SK-N-SH (cell line): ENCODE results near the gene NEURL1. TPM values are rescaled to one million over a fixed set of nuclear protein-coding genes. Genes with fewer than 3 reads are reported as not detected.

ENCODE experiments used
- CTCF ChIA-PET: fragments of 300-600, 350-600 bp; formaldehyde crosslinking; extraction: SDS; loops from one replicate; lab custom pipeline; 2021; lab: Yijun Ruan, JAX
- POLR2A ChIA-PET: fragments of 350-600 bp; sonication (Branson Sonifier 250); formaldehyde crosslinking; extraction: SDS; loops from one replicate; lab custom pipeline; 2020; ENCODE audit warnings: antibody characterized with exemption, inconsistent platforms; lab: Yijun Ruan, JAX
- DNase-seq: peaks from one replicate; pipeline ENCODE4 v3.0.0; 2012
- H2AFZ ChIP-seq: fragments of 200-600 bp; sonication (generic); 2 replicates; pipeline ENCODE4 v1.8.1; 2016; ENCODE audit warnings: antibody characterized with exemption, mild to moderate bottlenecking, low read depth
- H3F3A ChIP-seq: fragments of 200-600 bp; sonication (generic); replicated peaks from 2 replicates; pipeline ENCODE3; 2016; ENCODE audit warnings: antibody characterized with exemption, mild to moderate bottlenecking; ENCODE audit not compliant: insufficient read depth
- H3K27ac ChIP-seq, 2 experiments: fragments of 200-500 bp in 1 of 2; fragments of 200-600 bp in 1 of 2; sonication (Bioruptor generic) in 1 of 2; sonication (generic), shearing (Covaris generic) in 1 of 2; 2 replicates each; pipeline versions ENCODE4 v1.5.1 to v1.6.1; 2014 to 2016; ENCODE audit warnings: low read depth in 2 of 2, inconsistent platforms in 1 of 2, low read length in 1 of 2, mild to moderate bottlenecking in 1 of 2, mixed read lengths in 1 of 2
- H3K27me3 ChIP-seq: fragments of 200-600 bp; sonication (generic), shearing (Covaris generic); 2 replicates; pipeline ENCODE4 v1.6.1; 2016; ENCODE audit warnings: mixed run types; ENCODE audit not compliant: insufficient read depth
- H3K36me3 ChIP-seq, 2 experiments: fragments of 200-500 bp in 1 of 2; fragments of 200-600 bp in 1 of 2; sonication (Bioruptor generic) in 1 of 2; sonication (generic) in 1 of 2; replicated peaks in 1 of 2; 2 replicates each; pipeline versions ENCODE3 to v1.5.1; 2014 to 2016; ENCODE audit warnings: low read length in 1 of 2, mild to moderate bottlenecking in 1 of 2; ENCODE audit not compliant: insufficient read depth in 2 of 2, control insufficient read depth in 1 of 2
- H3K4me1 ChIP-seq, 2 experiments: fragments of 200-500 bp in 1 of 2; fragments of 200-600 bp in 1 of 2; sonication (Bioruptor generic) in 1 of 2; sonication (generic), shearing (Covaris generic) in 1 of 2; 2 replicates each; pipeline versions ENCODE4 v1.5.1 to v1.6.1; 2014 to 2016; ENCODE audit warnings: low read depth in 1 of 2, low read length in 1 of 2, mixed run types in 1 of 2; ENCODE audit not compliant: insufficient read depth in 2 of 2, control insufficient read depth in 1 of 2
- H3K4me2 ChIP-seq: fragments of 200-600 bp; sonication (generic), shearing (Covaris generic); 2 replicates; pipeline ENCODE4 v1.6.1; 2017; ENCODE audit warnings: mixed run types
- H3K4me3 ChIP-seq, 2 experiments: fragments of 200-500 bp in 1 of 2; fragments of 200-600 bp in 1 of 2; sonication (Bioruptor generic) in 1 of 2; sonication (generic), shearing (Covaris generic) in 1 of 2; 2 replicates each; pipeline versions ENCODE4 v1.5.1 to v1.8.1; 2014 to 2016; ENCODE audit warnings: low read depth in 2 of 2, inconsistent platforms in 1 of 2, low read length in 1 of 2, mild to moderate bottlenecking in 1 of 2, mixed read lengths in 1 of 2, moderate library complexity in 1 of 2
- H3K79me2 ChIP-seq: fragments of 200-600 bp; sonication (generic); 2 replicates; pipeline ENCODE4 v1.8.1; 2017; ENCODE audit warnings: mild to moderate bottlenecking; ENCODE audit not compliant: insufficient read depth
- H3K9ac ChIP-seq: fragments of 200-600 bp; sonication (generic); 2 replicates; pipeline ENCODE4 v1.6.1; 2017; ENCODE audit warnings: mixed run types
- H3K9me2 ChIP-seq: fragments of 200-600 bp; sonication (generic); 2 replicates; pipeline ENCODE4 v1.6.1; 2017; ENCODE audit warnings: mixed run types
- H3K9me3 ChIP-seq: fragments of 200-600 bp; sonication (generic); 2 replicates; pipeline ENCODE4 v1.6.1; 2017; ENCODE audit warnings: mixed run types, mild to moderate bottlenecking, moderate library complexity
- H4K20me1 ChIP-seq: fragments of 200-600 bp; sonication (generic); 2 replicates; pipeline ENCODE4 v1.6.1; 2017; ENCODE audit warnings: mild to moderate bottlenecking, mixed run types; ENCODE audit not compliant: insufficient read depth
- CHD2 ChIP-seq: fragments of 150-350 bp; IDR thresholded peaks from 2 replicates; pipeline ENCODE4 v1.6.1; 2018; ENCODE audit warnings: low read length; ENCODE audit not compliant: partially characterized antibody
- CTCF ChIP-seq: fragments of 200-600 bp; sonication (generic); IDR thresholded peaks from 2 replicates; pipeline ENCODE4 v1.6.1; 2017; ENCODE audit warnings: antibody characterized with exemption, mild to moderate bottlenecking, moderate library complexity
- ELF1 ChIP-seq: IDR thresholded peaks from 2 replicates; pipeline ENCODE4 v1.4.0; 2012
- EP300 ChIP-seq, 2 experiments: IDR thresholded peaks; 2 replicates each; pipeline versions ENCODE4 v1.4.0 to v1.6.1; 2012; ENCODE audit warnings: borderline replicate concordance in 1 of 2, low read depth in 1 of 2, low read length in 1 of 2
- EZH2phosphoT487 ChIP-seq: fragments of 200-600 bp; sonication (generic); IDR thresholded peaks from 2 replicates; pipeline ENCODE4 v1.6.1; 2017; ENCODE audit warnings: low read depth, mixed run types, mild to moderate bottlenecking, antibody characterized with exemption, moderate library complexity, borderline replicate concordance
- FOSL2 ChIP-seq: IDR thresholded peaks from 2 replicates; pipeline ENCODE4 v1.4.0; 2012; ENCODE audit warnings: low read depth, mild to moderate bottlenecking, moderate library complexity, borderline replicate concordance
- GATA2 ChIP-seq: sonication (generic); formaldehyde crosslinking; IDR thresholded peaks from 2 replicates; pipeline ENCODE4 v1.5.0; 2020; ENCODE audit warnings: mild to moderate bottlenecking, missing genetic modification reagents
- NFIC ChIP-seq: IDR thresholded peaks from 2 replicates; pipeline ENCODE4 v1.4.0; 2012; ENCODE audit warnings: borderline replicate concordance
- PBX3 ChIP-seq: IDR thresholded peaks from 2 replicates; pipeline ENCODE4; 2012
- RAD21 ChIP-seq: IDR thresholded peaks from 2 replicates; pipeline ENCODE4 v1.6.1; 2012; ENCODE audit warnings: mild to moderate bottlenecking, low read length
- RCOR1 ChIP-seq: fragments of 150-350 bp; IDR thresholded peaks from 2 replicates; pipeline ENCODE4 v1.6.1; 2017; ENCODE audit warnings: antibody characterized with exemption, low read length
- REST ChIP-seq: IDR thresholded peaks from 2 replicates; pipeline ENCODE4 v1.6.1; 2012; ENCODE audit warnings: mild to moderate bottlenecking, low read depth, low read length, moderate library complexity
- RFX5 ChIP-seq: IDR thresholded peaks from 2 replicates; pipeline ENCODE4 v1.6.1; 2012; ENCODE audit warnings: mild to moderate bottlenecking, improper control_type of control experiment, low read length
- RXRA ChIP-seq: IDR thresholded peaks from 2 replicates; pipeline ENCODE4 v1.4.0; 2012; ENCODE audit warnings: low read depth, mild to moderate bottlenecking, borderline replicate concordance
- SMC3 ChIP-seq: IDR thresholded peaks from 2 replicates; pipeline ENCODE4 v1.6.1; 2012; ENCODE audit warnings: low read depth, low read length, improper control_type of control experiment
- WGBS: methylation state at CpG from one replicate; pipeline ENCODE4 v1.1.6; 2017; ENCODE audit warnings: low lambda C conversion rate; 5-methylcytosine and 5-hydroxymethylcytosine counted together
- polyA plus RNA-seq, 3 experiments: library from polyadenylated mRNA; depleted of rRNA; stranded (reverse); fragments of >200 nt; gene quantifications; 2 replicates each; pipeline ENCODE4 v1.2.3, GENCODE V29; 2012
- TF ChIP-seq, protein P1 (sequence below): IDR thresholded peaks from 2 replicates; pipeline ENCODE4 v1.4.0; 2012; ENCODE audit warnings: low read depth

NEURL1 gene
- polyA plus RNA-seq, 1 of the 3 experiments (the other 2 are of a cell fraction): 0.05 TPM

GRCh38 chr10:103557455-103557854 lies 64.0 kb downstream of the NEURL1 start (continued):
- TF ChIP-seq REST (no peak), SMC3 (no peak), RAD21 (no peak)

DNA sequence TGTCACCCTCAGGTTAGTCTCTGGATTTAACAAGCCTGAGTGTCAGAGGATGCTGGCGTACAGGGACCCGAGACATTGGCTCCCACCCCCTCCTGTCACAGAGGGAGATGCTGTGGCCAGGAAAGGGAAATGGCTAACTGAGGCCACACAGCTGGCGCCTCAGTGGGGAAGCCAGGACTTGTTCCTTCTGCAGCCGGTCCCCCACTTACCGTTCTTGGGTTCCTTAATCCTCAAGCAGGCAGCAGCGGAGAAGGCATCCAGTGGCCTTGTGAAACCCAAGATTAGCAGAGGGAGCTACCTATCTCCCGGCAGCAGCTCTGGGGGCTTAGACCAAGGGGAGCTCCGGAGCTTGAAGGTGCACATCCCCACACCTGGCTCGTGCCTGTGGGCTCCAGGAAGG lies 65.4 kb downstream of the NEURL1 start:
- ChIA-PET CTCF (no interaction called here), POLR2A (no interaction called here)
- Histone ChIP-seq H3K36me3 (no peaks in the 10 kb centered on the region), H4K20me1 (no peaks in the 10 kb centered on the region), H3K4me1 (peaks cover 0 to 31% of the 10 kb centered on the region in 2 experiments; a peak in 1 of 4 replicates), H3K4me3 (no peak overlapping the region), H3K9me3 (no peaks in the 10 kb centered on the region), H3K27me3 (peaks cover 9% of the 10 kb centered on the region; the same call in 1 of the 2 replicates), H3K9ac (no peak overlapping the region), H3K79me2 (no peaks in the 10 kb centered on the region), H2AFZ (no peak overlapping the region), H3F3A (no peaks in the 10 kb centered on the region), H3K4me2 (no peak overlapping the region), H3K9me2 (no peaks in the 10 kb centered on the region), H3K27ac (no peak overlapping the region)
- TF ChIP-seq RFX5 (no peak), RXRA (no peak), RCOR1 (no peak), PBX3 (no peak), EZH2phosphoT487 (no peak), NFIC (no peak), CTCF (no peak), GATA2 (CRISPR knock-in tag) (no peak), ELF1 (no peak), CHD2 (no peak), REST (no peak), FOSL2 (no peak), EP300 (IDR thresholded peaks at IDR 0.05; ENCODE audit: borderline replicate concordance in 1 of 2, low read depth in 1 of 2, low read length in 1 of 2) (no peak)
- TF ChIP-seq, protein P1, sequence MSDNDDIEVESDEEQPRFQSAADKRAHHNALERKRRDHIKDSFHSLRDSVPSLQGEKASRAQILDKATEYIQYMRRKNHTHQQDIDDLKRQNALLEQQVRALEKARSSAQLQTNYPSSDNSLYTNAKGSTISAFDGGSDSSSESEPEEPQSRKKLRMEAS: no peak
- 93% methylated on average over 3 of the region's 9 CpGs for WGBS
- DNase-seq: no peak
